22Rv1 (cell line): ENCODE data around the gene TGFB1I1.

Source experiments
- H3K27ac ChIP-seq: fragments of 450-650 bp; 2 replicates; pipeline ENCODE4 v1.5.1; 2017
- ZFX ChIP-seq: fragments of 450-650 bp; IDR thresholded peaks from 2 replicates; pipeline ENCODE4 v1.6.1; 2017; ENCODE audit warnings: antibody characterized with exemption, borderline replicate concordance
- TF ChIP-seq, protein P1 (sequence below): fragments of 450-650 bp; IDR thresholded peaks from 2 replicates; pipeline ENCODE4 v1.5.1; 2017; ENCODE audit warnings: mild to moderate bottlenecking

TGFB1I1 gene

DNA sequence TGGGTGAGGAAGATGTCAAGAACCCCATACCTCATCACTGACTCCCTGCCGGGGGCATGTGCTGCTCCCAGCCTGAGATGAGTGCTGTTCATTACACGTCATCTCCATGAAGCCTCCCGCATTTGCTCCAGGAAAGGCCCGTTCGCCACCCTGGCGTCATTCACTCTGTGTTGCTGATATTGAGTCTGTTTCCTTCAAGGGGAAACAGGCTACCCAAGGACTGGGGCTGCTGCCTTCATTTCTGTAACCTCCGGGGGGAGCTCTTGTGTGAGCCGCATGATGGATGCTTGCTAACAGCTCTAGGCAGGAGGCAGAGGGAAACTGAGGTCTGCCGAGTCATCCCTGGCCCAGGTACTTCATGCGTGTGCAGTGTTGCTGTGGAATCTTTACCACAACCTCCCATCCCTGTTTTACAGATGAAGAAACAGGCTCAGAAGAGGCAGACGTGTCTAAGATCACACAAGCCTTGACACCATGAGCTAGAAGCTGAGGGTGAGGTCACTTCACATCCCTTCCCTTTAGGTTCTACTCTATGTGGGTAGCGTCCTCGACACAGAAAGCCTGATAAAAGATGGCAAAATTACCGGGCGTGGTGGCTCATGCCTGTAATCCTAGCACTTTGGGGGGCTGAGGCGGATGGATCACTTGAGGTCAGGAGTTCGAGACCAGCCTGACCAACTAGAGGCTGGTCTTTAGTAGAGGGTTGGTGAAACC, 16.2 kb upstream of the TGFB1I1 start:
- no peak for TF ChIP-seq ZFX
- TF ChIP-seq, protein P1, sequence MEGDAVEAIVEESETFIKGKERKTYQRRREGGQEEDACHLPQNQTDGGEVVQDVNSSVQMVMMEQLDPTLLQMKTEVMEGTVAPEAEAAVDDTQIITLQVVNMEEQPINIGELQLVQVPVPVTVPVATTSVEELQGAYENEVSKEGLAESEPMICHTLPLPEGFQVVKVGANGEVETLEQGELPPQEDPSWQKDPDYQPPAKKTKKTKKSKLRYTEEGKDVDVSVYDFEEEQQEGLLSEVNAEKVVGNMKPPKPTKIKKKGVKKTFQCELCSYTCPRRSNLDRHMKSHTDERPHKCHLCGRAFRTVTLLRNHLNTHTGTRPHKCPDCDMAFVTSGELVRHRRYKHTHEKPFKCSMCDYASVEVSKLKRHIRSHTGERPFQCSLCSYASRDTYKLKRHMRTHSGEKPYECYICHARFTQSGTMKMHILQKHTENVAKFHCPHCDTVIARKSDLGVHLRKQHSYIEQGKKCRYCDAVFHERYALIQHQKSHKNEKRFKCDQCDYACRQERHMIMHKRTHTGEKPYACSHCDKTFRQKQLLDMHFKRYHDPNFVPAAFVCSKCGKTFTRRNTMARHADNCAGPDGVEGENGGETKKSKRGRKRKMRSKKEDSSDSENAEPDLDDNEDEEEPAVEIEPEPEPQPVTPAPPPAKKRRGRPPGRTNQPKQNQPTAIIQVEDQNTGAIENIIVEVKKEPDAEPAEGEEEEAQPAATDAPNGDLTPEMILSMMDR = peak; percentile 33; the same call in 1 of the 2 replicates
- H3K27ac ChIP-seq = no peak overlapping the region

- no peak overlapping the region for H3K27ac ChIP-seq
- TF ChIP-seq, protein P1 = no peak
- no peak for TF ChIP-seq ZFX
These were observed 15.0 kb upstream of the TGFB1I1 start for GRCh38 chr16:31456988-31457360.

DNA sequence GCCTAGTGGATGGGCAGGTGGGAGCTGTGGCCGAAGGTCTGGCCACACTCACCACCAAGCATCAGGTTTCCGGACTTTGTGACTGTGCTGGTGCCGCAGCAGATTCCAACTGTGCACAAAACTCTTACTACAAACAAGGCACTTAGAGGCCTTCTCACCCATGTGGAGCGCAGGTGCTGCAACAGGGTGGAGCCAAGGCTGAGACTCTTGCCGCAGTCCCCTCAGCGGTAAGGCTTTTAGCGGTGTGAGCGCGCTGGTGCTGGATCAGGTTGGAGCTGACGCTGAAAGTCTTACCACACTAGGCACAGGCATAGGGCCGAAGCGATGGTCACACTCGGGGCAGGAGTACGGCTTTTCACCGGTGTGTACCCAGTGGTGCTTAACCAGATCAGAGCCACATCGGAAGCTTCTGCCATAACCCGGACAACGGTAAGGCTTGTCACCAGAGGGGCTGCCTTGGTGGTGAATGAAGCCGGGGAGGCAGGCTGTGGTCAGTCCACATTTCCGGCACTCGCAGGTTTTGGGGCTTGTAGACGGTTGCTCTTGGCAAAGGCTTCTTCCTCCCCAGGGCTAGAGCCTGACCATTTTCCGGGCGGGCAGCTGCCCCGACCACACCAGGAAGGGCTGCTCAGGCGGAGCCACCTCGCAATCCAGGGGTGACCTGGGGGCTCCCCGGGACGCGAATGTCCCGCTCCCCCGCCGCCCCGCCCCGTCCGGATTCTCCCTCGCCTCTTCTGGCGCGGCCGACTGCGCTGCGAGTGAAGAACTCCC, 13.7 kb upstream of the TGFB1I1 start:
- TF ChIP-seq, protein P1 = no peak
- TF ChIP-seq ZFX = no peak
- H3K27ac ChIP-seq = peak overlapping the region; percentile 91

DNA sequence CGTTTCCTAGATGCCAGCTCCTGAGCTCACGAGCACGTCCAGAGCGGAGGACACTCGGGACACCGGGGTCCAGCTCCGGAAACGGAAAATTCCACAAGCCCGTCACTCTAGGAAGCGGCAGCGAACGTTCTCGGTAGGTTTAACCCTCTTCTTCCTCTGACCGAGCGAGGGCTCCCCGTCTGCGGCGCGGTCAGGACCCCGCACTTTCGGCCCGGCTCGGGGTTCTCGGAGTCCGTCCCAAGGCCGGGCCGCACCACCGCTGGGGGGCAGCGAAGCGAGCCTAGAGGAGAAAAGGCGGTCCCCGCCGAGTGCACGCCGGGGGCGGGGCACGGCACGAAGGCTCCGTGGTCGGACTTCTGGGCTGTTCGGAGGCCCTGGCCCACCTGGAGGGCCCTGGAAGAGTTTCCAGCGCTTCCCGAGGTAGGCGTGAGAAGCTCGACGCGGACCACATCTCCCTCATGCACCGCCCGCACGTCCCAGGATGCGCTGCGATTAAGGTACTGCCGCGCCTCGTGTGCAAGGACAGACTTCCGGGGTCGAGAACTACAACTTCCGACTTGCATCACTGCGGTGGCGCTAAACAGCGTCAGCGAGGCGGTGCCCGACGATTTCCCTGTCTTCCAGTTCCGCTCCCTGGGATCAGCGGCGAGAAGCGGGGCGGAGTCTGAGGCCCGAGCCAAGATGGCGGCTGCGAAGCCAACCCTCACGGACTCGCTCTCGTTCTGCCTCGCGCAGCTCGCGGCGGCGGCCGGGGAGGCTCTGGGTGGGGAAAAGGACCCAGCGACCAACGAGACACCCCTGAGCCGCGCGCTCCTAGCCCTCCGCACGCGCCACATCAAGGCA, 12.9 kb upstream of the TGFB1I1 start, which contains the start of gene ARMC5:
Gene ARMC5 (plus strand): TSS at position 658 of the 843 bp plus-strand sequence. CDS start 24 bp downstream, at position 682.
- no peak for TF ChIP-seq ZFX
- TF ChIP-seq, protein P1 = peak; percentile 77

DNA sequence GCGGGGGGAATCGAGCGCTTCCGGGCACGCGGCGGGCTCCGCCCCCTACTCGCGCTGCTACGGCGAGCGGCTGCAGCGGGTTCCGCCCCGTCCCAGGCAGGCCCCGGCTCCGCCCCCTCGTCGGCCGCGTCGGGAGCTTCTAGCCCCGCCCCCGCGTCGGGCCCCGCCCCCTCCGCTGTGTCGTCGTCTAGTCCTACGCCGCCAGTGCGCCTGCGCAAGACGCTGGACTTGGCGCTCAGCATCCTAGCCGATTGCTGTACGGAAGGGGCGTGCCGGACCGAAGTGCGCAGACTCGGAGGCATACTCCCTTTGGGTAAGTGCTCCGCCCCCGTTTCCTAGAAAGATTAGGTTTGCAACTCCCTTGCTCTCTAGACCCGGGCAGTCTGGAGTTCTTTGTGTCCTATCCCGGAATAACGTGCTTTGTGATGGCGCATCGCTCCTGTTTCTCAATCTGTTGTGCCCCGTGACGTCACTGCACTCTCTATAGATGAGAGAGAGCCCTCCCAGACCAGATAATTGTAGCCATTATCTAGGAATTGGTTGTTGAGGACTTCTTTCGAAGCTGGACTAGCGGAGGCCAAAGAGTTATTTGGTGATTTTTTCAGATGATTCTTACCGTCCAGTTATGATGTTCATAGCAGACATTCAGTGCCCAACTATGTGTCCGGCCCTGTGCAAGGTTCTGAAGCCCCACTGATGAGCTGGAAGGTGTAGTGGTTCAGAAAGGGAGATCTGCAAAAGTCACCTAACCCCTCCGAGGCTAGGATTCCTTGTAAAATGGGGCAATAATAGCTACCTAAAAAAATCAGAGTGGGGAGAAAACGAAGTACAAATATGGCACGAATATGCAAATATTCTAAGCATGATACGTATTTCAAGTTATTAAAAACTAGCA, 12.0 kb upstream of the TGFB1I1 start:
- no peak for TF ChIP-seq ZFX
- TF ChIP-seq, protein P1 = no peak
- peak overlapping the region; percentile 91 for H3K27ac ChIP-seq

More for the DNA sequence above, 12.9 kb upstream of the TGFB1I1 start, which contains the start of gene ARMC5:
- H3K27ac ChIP-seq = peak within 1 kb of the TSS; percentile 91

GRCh38 chr16:31460582-31461002, 11.4 kb upstream of the TGFB1I1 start:
- TF ChIP-seq ZFX = no peak
- TF ChIP-seq, protein P1 = peak; percentile 78
- peak overlapping the region; percentile 91 for H3K27ac ChIP-seq
